Gastrocnemius medialis (tissue), 4 donors: ENCODE measurements around the gene LZTR1. TPM values are rescaled to one million over a fixed set of nuclear protein-coding genes. Genes with fewer than 3 reads are reported as not detected.
A peak's percentile ranks its signal among the peaks of the same experiment; 100 is the strongest.

ENCODE experiments used
- ATAC-seq, 2 donors: fragments of 150-250 bp; one replicate each; pipeline ENCODE4 v1.9.1; 2016
- DNase-seq, 2 donors: peaks; one replicate each; pipeline ENCODE4 v3.0.0-alpha.2; 2019
- H3K27ac ChIP-seq, 4 donors: fragments of 200-600 bp; sonication (generic); 1 replicate in 1 of 4; 2 replicates in 3 of 4; pipeline ENCODE4 v1.5.1; 2016 to 2018; ENCODE audit warnings: mild to moderate bottlenecking in 2 of 4, moderate library complexity in 1 of 4
- H3K27me3 ChIP-seq, 3 donors: fragments of 200-600 bp; sonication (generic) in 2 of 3; 1 replicate in 1 of 3; 2 replicates in 2 of 3; pipeline versions ENCODE4 v1.5.1 to v1.6.0; 2016 to 2019; ENCODE audit warnings: mild to moderate bottlenecking in 1 of 3, moderate library complexity in 1 of 3
- H3K36me3 ChIP-seq, 2 donors: fragments of 200-600 bp; sonication (generic) in 1 of 2; one replicate each; pipeline ENCODE4 v1.5.1; 2017 to 2018
- H3K4me1 ChIP-seq, 2 donors: fragments of 200-600 bp; sonication (generic) in 1 of 2; one replicate each; pipeline ENCODE4 v1.5.1; 2016 to 2017; ENCODE audit warnings: mild to moderate bottlenecking in 2 of 2
- H3K4me3 ChIP-seq, 4 donors: fragments of 200-600 bp; sonication (generic) in 3 of 4; 1 replicate in 1 of 4; 2 replicates in 3 of 4; pipeline ENCODE4 v1.5.1; 2016 to 2019; ENCODE audit warnings: mild to moderate bottlenecking in 2 of 4
- H3K9me3 ChIP-seq, 3 donors: fragments of 200-600 bp; sonication (generic) in 2 of 3; 1 replicate in 1 of 3; 2 replicates in 2 of 3; pipeline ENCODE4 v1.5.1; 2016 to 2019
- CTCF ChIP-seq, 5 experiments: fragments of 450-650 bp in 3 of 5; fragments of 200-600 bp in 2 of 5; sonication (generic) in 2 of 5; IDR thresholded peaks in 4 of 5; conservative IDR thresholded peaks in 1 of 5; 1 replicate in 4 of 5; 2 replicates in 1 of 5; pipeline ENCODE4 v1.5.1; 2016 to 2019; ENCODE audit warnings: antibody characterized with exemption in 5 of 5, mild to moderate bottlenecking in 3 of 5, moderate library complexity in 3 of 5
- POLR2A ChIP-seq, 2 donors: fragments of 450-650 bp; IDR thresholded peaks; one replicate each; pipeline ENCODE4 v1.6.1; 2017; ENCODE audit warnings: antibody characterized with exemption in 2 of 2, mild to moderate bottlenecking in 2 of 2, moderate library complexity in 2 of 2
- in situ Hi-C, 4 donors: fragments of 200-750 bp; cut with MboI; loops; one replicate each; pipeline versions ENCODE4 v1.15.0 to v1.8.0; 2017; ENCODE audit warnings: low sequenced_read_pairs in 4 of 4
- intact Hi-C: fragments of 100-400 bp; cut with DNase I; formaldehyde crosslinking; loops from one replicate; pipeline ENCODE4 v1.15.1; 2023; ENCODE audit warnings: low total_unique reads
- total RNA-seq, 4 donors: library from RNA; depleted of rRNA; stranded (reverse); fragments of >200 nt; gene quantifications; one replicate each; pipeline versions ENCODE4 v1.1.0 to v1.2.3, GENCODE V29; 2016

Gene LZTR1
- total RNA-seq, 4 donors from 2014 or later = 25.4 to 36.4 (median 26.3) TPM

- peaks cover 12 to 26% of the 10 kb centered on the region in 2 donors for H3K4me1 ChIP-seq
- no peaks in the 10 kb centered on the region for H3K36me3 ChIP-seq
- DNase-seq = no peak
- no peak for ATAC-seq
- H3K27me3 ChIP-seq = no peaks in the 10 kb centered on the region
- no peak for TF ChIP-seq POLR2A (IDR thresholded peaks at IDR 0.05)
- no peak for TF ChIP-seq CTCF (IDR thresholded peaks at IDR 0.05 in 4 of 5, conservative IDR thresholded peaks at IDR 0.05 in 1 of 5)
- in situ Hi-C loops = no loop called here
- peak overlapping the region in 3 of 4 donors; percentile 90 to 96 (median 95) for H3K27ac ChIP-seq
- intact Hi-C loops = loop anchor here (5.0 kb wide), 2 partner anchors 35 to 625 kb away; partner anchors contain the start of genes LZTR1 and SDF2L1
- no peaks in the 10 kb centered on the region for H3K9me3 ChIP-seq
- H3K4me3 ChIP-seq = no peak overlapping the region
These were observed 34.7 kb downstream of the LZTR1 start for GRCh38 chr22:21016644-21017420.

- Histone ChIP-seq H3K9me3 (no peaks in the 10 kb centered on the region), H3K27me3 (no peaks in the 10 kb centered on the region), H3K27ac (no peak overlapping the region), H3K36me3 (peaks cover 0 to 4% of the 10 kb centered on the region in 2 donors), H3K4me3 (no peak overlapping the region), H3K4me1 (peaks cover 12 to 26% of the 10 kb centered on the region in 2 donors)
- in situ Hi-C loops = no loop called here
- intact Hi-C loops = loop anchor here (5.0 kb wide), 2 partner anchors 36 to 624 kb away; partner anchors contain the start of genes LZTR1 and SDF2L1
- DNase-seq (no peak), ATAC-seq (no peak)
- TF ChIP-seq CTCF (IDR thresholded peaks at IDR 0.05 in 4 of 5, conservative IDR thresholded peaks at IDR 0.05 in 1 of 5) = no peak
- TF ChIP-seq POLR2A (IDR thresholded peaks at IDR 0.05) = no peak
These were observed 36.2 kb downstream of the LZTR1 start for GRCh38 chr22:21018314-21018713.

- H3K9me3 ChIP-seq = no peaks in the 10 kb centered on the region
- peaks cover 0 to 14% of the 10 kb centered on the region in 2 donors for H3K36me3 ChIP-seq
- ATAC-seq (peak in 1 of 2 donors; percentile 39), DNase-seq (no peak)
- H3K27me3 ChIP-seq = no peaks in the 10 kb centered on the region
- TF ChIP-seq CTCF (IDR thresholded peaks at IDR 0.05 in 4 of 5, conservative IDR thresholded peaks at IDR 0.05 in 1 of 5) (peak; percentile 13 to 44 (median 31)), POLR2A (IDR thresholded peaks at IDR 0.05) (no peak)
- H3K4me1 ChIP-seq = peaks cover 2 to 3% of the 10 kb centered on the region in 2 donors
- in situ Hi-C loops = no loop called here
- H3K27ac ChIP-seq = no peak overlapping the region
- intact Hi-C loops = no loop called here
- no peak overlapping the region for H3K4me3 ChIP-seq
These were observed 38.8 kb downstream of the LZTR1 start for GRCh38 chr22:21020802-21021429.

GRCh38 chr22:21022507-21022906 is 40.4 kb downstream of the LZTR1 start:
- Histone ChIP-seq H3K27me3 (no peaks in the 10 kb centered on the region), H3K27ac (no peak overlapping the region), H3K4me1 (no peaks in the 10 kb centered on the region), H3K9me3 (no peaks in the 10 kb centered on the region), H3K36me3 (peaks cover 0 to 18% of the 10 kb centered on the region in 2 donors), H3K4me3 (no peak overlapping the region)
- TF ChIP-seq POLR2A (IDR thresholded peaks at IDR 0.05) (no peak), CTCF (IDR thresholded peaks at IDR 0.05 in 4 of 5, conservative IDR thresholded peaks at IDR 0.05 in 1 of 5) (no peak)
- in situ Hi-C loops = no loop called here
- DNase-seq = no peak
- no peak for ATAC-seq
- intact Hi-C loops = no loop called here
